ENCODE results near the gene CNTN1.

- TF ChIP-seq CTCF (IDR thresholded peaks at IDR 0.05), result no peak
- TF ChIP-seq POLR2A (IDR thresholded peaks at IDR 0.05), result no peak
Observed at GRCh38 chr12:40988355-40988754, 296.1 kb downstream of the CNTN1 start.
